Epithelial cell of proximal tubule (primary cell): ENCODE results near the gene CADM1. TPM values are rescaled to one million over a fixed set of nuclear protein-coding genes. Genes with fewer than 3 reads are reported as not detected.

ENCODE experiments used
- DNase-seq: peaks from one replicate; pipeline ENCODE4 v3.0.0-alpha.2; 2011; ENCODE audit warnings: low read depth
- H3K4me3 ChIP-seq: 2 replicates; pipeline ENCODE4 v1.5.1; 2011; ENCODE audit warnings: low read depth, mild to moderate bottlenecking, low read length
- CTCF ChIP-seq: conservative IDR thresholded peaks from 2 replicates; pipeline ENCODE4 v1.5.1; 2012; ENCODE audit warnings: low read depth, mild to moderate bottlenecking, low read length
- total RNA-seq: library from RNA; depleted of rRNA; stranded (reverse); fragments of >200 nt; gene quantifications from 2 replicates; pipeline ENCODE4 v1.2.3, GENCODE V29; 2015

The CADM1 gene
- total RNA-seq, 1 donor from 2014 or later, result 21.3 TPM

GRCh38 chr11:115207916-115208315 lies 296.3 kb downstream of the CADM1 start:
- H3K4me3 ChIP-seq, result no peak overlapping the region
- DNase-seq, result no peak
- no peak for TF ChIP-seq CTCF

GRCh38 chr11:115207166-115207591 lies 297.0 kb downstream of the CADM1 start:
- H3K4me3 ChIP-seq, result no peak overlapping the region
- no peak for DNase-seq
- TF ChIP-seq CTCF, result no peak

GRCh38 chr11:115206365-115207022 lies 297.7 kb downstream of the CADM1 start:
- TF ChIP-seq CTCF, result no peak
- DNase-seq, result no peak
- H3K4me3 ChIP-seq, result no peak overlapping the region

- DNase-seq, result no peak
- TF ChIP-seq CTCF, result no peak
- no peak overlapping the region for H3K4me3 ChIP-seq
Observed at GRCh38 chr11:115202900-115203552, 301.2 kb downstream of the CADM1 start.

GRCh38 chr11:115202074-115202473 lies 302.1 kb downstream of the CADM1 start:
- H3K4me3 ChIP-seq, result no peak overlapping the region
- no peak for DNase-seq
- no peak for TF ChIP-seq CTCF

- no peak overlapping the region for H3K4me3 ChIP-seq
- no peak for TF ChIP-seq CTCF
- no peak for DNase-seq
Observed at GRCh38 chr11:115201111-115201792, 303.0 kb downstream of the CADM1 start.
